Measurements from ENCODE around the gene ZNF3. TPM values are rescaled to one million over a fixed set of nuclear protein-coding genes. Genes with fewer than 3 reads are reported as not detected.

The ZNF3 gene
- total and polyA plus RNA-seq, 4 donors = 10.2 to 18.2 (median 12.2) TPM

DNA sequence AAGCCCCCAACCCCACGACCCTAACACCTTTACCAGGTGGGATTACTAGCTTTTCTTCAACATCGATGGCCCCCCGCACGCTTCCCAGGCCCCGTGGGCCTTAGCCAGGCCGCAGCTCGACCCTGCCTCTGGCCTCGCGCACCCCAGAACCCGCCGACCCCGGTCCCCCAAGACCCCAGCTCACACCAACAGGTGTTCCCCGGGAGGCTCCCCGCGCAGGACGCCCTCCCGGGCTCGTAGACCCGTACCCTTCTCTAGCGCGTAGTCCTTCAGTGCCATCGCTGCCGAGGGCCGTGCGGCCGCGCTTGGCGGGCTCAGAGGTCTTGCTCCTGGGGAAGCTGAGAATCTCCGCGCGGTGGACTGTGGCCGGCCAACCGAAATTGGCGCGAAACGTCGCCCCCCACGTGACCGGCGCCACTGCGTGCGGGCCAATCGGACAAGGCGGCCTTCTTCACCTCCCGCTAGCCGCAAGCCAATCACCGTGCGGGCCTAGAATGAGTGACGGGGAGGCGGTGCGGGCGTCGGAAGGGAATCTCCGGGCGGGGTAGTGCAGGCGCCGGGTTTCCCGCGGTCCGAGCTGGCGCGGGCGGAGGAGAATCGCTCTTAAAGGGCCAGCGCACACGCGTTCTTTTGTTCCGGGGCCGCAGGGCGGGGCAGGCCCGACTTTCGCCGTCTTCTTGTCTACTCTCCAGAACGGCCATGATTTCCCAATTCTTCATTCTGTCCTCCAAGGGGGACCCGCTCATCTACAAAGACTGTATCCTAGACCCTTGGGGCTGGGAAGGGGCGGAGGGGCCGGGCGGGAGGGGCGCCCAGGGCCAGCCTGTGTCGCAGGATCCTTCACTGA, 19.7 kb upstream of the ZNF3 start, which contains the start of the genes AP4M1 and MCM7:
Gene AP4M1, plus strand, starts transcription at position 628 of the 847 bp plus-strand sequence. Its CDS starts 72 bp downstream, at position 700.
Gene MCM7, minus strand, starts transcription at position 382 of the 847 bp plus-strand sequence. Its CDS starts 103 bp downstream, at position 279.
- TF ChIP-seq, protein P1, sequence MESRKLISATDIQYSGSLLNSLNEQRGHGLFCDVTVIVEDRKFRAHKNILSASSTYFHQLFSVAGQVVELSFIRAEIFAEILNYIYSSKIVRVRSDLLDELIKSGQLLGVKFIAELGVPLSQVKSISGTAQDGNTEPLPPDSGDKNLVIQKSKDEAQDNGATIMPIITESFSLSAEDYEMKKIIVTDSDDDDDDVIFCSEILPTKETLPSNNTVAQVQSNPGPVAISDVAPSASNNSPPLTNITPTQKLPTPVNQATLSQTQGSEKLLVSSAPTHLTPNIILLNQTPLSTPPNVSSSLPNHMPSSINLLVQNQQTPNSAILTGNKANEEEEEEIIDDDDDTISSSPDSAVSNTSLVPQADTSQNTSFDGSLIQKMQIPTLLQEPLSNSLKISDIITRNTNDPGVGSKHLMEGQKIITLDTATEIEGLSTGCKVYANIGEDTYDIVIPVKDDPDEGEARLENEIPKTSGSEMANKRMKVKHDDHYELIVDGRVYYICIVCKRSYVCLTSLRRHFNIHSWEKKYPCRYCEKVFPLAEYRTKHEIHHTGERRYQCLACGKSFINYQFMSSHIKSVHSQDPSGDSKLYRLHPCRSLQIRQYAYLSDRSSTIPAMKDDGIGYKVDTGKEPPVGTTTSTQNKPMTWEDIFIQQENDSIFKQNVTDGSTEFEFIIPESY (IDR thresholded peaks at IDR 0.05) = no peak
- no peak for TF ChIP-seq RAD21 (IDR thresholded peaks at IDR 0.05)
- no peak for TF ChIP-seq JUND (IDR thresholded peaks at IDR 0.05)
- peak; percentile 71 for TF ChIP-seq YY1 (IDR thresholded peaks at IDR 0.05)
- no peak for TF ChIP-seq HNF4G (IDR thresholded peaks at IDR 0.05)
- TF ChIP-seq, protein P2, sequence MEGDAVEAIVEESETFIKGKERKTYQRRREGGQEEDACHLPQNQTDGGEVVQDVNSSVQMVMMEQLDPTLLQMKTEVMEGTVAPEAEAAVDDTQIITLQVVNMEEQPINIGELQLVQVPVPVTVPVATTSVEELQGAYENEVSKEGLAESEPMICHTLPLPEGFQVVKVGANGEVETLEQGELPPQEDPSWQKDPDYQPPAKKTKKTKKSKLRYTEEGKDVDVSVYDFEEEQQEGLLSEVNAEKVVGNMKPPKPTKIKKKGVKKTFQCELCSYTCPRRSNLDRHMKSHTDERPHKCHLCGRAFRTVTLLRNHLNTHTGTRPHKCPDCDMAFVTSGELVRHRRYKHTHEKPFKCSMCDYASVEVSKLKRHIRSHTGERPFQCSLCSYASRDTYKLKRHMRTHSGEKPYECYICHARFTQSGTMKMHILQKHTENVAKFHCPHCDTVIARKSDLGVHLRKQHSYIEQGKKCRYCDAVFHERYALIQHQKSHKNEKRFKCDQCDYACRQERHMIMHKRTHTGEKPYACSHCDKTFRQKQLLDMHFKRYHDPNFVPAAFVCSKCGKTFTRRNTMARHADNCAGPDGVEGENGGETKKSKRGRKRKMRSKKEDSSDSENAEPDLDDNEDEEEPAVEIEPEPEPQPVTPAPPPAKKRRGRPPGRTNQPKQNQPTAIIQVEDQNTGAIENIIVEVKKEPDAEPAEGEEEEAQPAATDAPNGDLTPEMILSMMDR (IDR thresholded peaks at IDR 0.05; ENCODE audit: low read depth, low read length, missing input control) = no peak
- peak in 1 of 2 donors; percentile 4 for TF ChIP-seq RXRA (IDR thresholded peaks at IDR 0.05)
- TF ChIP-seq, protein P3, sequence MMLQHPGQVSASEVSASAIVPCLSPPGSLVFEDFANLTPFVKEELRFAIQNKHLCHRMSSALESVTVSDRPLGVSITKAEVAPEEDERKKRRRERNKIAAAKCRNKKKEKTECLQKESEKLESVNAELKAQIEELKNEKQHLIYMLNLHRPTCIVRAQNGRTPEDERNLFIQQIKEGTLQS (IDR thresholded peaks at IDR 0.05) = no peak
- TF ChIP-seq, protein P4, sequence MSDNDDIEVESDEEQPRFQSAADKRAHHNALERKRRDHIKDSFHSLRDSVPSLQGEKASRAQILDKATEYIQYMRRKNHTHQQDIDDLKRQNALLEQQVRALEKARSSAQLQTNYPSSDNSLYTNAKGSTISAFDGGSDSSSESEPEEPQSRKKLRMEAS (IDR thresholded peaks at IDR 0.05) = no peak
- TF ChIP-seq SP1 (IDR thresholded peaks at IDR 0.05) = peak; percentile 75
- TF ChIP-seq EGR1 (IDR thresholded peaks at IDR 0.05; ENCODE audit: low read depth in 2 of 2) = peak in 1 of 2 donors; percentile 48
- peak; percentile 18 to 38 for TF ChIP-seq HNF4A (conservative IDR thresholded peaks at IDR 0.05)
- TF ChIP-seq NR2F2 (IDR thresholded peaks at IDR 0.05) = no peak
- TF ChIP-seq, protein P5, sequence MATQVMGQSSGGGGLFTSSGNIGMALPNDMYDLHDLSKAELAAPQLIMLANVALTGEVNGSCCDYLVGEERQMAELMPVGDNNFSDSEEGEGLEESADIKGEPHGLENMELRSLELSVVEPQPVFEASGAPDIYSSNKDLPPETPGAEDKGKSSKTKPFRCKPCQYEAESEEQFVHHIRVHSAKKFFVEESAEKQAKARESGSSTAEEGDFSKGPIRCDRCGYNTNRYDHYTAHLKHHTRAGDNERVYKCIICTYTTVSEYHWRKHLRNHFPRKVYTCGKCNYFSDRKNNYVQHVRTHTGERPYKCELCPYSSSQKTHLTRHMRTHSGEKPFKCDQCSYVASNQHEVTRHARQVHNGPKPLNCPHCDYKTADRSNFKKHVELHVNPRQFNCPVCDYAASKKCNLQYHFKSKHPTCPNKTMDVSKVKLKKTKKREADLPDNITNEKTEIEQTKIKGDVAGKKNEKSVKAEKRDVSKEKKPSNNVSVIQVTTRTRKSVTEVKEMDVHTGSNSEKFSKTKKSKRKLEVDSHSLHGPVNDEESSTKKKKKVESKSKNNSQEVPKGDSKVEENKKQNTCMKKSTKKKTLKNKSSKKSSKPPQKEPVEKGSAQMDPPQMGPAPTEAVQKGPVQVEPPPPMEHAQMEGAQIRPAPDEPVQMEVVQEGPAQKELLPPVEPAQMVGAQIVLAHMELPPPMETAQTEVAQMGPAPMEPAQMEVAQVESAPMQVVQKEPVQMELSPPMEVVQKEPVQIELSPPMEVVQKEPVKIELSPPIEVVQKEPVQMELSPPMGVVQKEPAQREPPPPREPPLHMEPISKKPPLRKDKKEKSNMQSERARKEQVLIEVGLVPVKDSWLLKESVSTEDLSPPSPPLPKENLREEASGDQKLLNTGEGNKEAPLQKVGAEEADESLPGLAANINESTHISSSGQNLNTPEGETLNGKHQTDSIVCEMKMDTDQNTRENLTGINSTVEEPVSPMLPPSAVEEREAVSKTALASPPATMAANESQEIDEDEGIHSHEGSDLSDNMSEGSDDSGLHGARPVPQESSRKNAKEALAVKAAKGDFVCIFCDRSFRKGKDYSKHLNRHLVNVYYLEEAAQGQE (IDR thresholded peaks at IDR 0.05) = no peak
- TF ChIP-seq FOXA2 (IDR thresholded peaks at IDR 0.05) = no peak
- TF ChIP-seq GABPA (IDR thresholded peaks at IDR 0.05 in 1 of 2, conservative IDR thresholded peaks at IDR 0.05 in 1 of 2) = peak in 1 of 2 donors; percentile 84
- TF ChIP-seq TAF1 (conservative IDR thresholded peaks at IDR 0.05) = no peak
- TF ChIP-seq FOXA1 (IDR thresholded peaks at IDR 0.05) = no peak

More for the DNA sequence above, 19.7 kb upstream of the ZNF3 start, which contains the start of the genes AP4M1 and MCM7:
- Histone ChIP-seq H3K4me1 (ENCODE audit: control insufficient read depth in 4 of 4, insufficient read depth in 4 of 4, low read length in 3 of 4) (peaks cover 0 to 20% (median 14%) of the 10 kb centered on the region in 4 donors), H3K4me3 (ENCODE audit: low read depth in 1 of 3, low read length in 3 of 3) (peak within 1 kb of the TSS; percentile 81 to 87 (median 82)), H3K36me3 (ENCODE audit: control insufficient read depth in 4 of 4, insufficient read depth in 3 of 4, low read depth in 1 of 4, low read length in 3 of 4) (peaks cover 11 to 39% (median 26%) of the 10 kb centered on the region in 4 donors), H3K9me3 (ENCODE audit: control insufficient read depth in 4 of 4, low read length in 3 of 4) (no peaks in the 10 kb centered on the region), H3K9ac (ENCODE audit: low read depth in 1 of 2, low read length in 2 of 2) (peak within 1 kb of the TSS; percentile 64 to 89), H3K27me3 (ENCODE audit: control insufficient read depth in 4 of 4, insufficient read depth in 4 of 4, low read length in 3 of 4) (no peaks in the 10 kb centered on the region), H3K27ac (ENCODE audit: low read depth in 1 of 2, low read length in 2 of 2) (peak within 1 kb of the TSS; percentile 90 to 94)
- peak; percentile 98 for DNase-seq (ENCODE audit: low spot score)
- under 1% methylated on average over 80 of the region's 80 CpGs for WGBS

Data from liver (tissue), 9 donors.